ENCODE data around the gene ZNF784.

Gene ZNF784

GRCh38 chr19:55656552-55656951 lies 32.2 kb upstream of the ZNF784 start:
- no peak for DNase-seq (ENCODE audit: low read depth)

DNA sequence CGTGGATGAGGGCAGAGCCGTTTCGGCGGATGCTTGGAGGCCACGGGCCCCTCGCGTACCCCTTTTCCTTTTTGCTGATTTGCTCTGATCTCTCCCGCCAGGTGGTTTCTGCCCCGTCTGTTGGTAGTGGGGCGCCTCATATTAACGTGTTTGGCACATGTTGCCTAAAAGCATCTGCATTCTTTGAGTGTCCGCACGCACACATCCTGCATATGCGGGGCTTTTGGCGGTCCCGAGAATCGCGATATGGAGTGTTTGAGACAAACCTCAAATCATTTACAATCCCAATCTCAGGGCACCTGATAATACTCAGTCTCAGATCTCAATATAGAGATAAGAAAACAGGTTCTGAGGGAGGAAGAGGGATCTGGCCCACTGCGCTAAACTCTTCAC lies 31.3 kb upstream of the ZNF784 start:
- DNase-seq (ENCODE audit: low read depth), result no peak

GRCh38 chr19:55654868-55655647 lies 30.7 kb upstream of the ZNF784 start, which contains the start of gene U2AF2:
U2AF2 (plus strand) TSS chr19:55655035; CDS start chr19:55655105, 70 bp downstream.
- DNase-seq (ENCODE audit: low read depth), result peak; percentile 92

- peak; percentile 97 for DNase-seq (ENCODE audit: low read depth)
These were observed 30.0 kb upstream of the ZNF784 start for GRCh38 chr19:55654323-55654867.

DNA sequence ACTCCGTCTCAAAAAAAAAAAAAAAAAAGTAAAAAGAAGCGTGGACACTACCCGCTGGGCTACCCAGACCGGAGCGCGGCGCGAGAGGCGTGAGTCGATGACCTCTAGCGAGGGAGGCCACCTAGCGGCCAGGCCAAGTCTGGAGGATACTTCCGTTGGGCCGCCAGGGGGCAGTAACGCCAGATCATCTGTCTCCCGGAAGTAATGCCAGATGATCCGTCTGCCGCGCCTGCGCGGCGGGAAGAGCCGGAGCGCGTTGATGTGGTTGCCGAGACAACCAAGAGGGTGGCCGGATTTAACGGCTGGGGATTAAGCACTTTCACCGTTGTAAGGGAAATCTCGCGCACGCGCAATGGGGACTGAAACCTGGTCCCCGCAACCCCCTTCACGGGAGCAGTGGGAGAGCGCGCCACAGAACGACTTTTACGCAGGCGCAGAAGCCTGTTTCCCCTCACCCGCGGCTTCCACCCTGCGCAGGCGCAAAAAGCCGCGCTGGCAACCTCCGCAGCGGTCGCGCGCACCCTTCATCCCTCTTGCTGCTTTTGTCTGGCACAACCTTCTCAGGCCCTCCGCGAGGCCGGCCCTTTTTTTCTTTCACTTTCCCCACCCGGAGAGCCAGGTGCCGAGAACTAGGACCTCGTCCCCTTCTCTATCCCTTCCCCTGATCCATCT lies 29.4 kb upstream of the ZNF784 start:
- peak; percentile 100 for DNase-seq (ENCODE audit: low read depth)

GRCh38 chr19:55652311-55653128 lies 28.2 kb upstream of the ZNF784 start:
- DNase-seq (ENCODE audit: low read depth), result no peak

GRCh38 chr19:55651236-55651635 lies 26.9 kb upstream of the ZNF784 start:
- no peak for DNase-seq (ENCODE audit: low read depth)

- no peak for DNase-seq (ENCODE audit: low read depth)
These were observed 26.4 kb upstream of the ZNF784 start for GRCh38 chr19:55650602-55651230.

GRCh38 chr19:55650126-55650557 lies 25.8 kb upstream of the ZNF784 start:
- no peak for DNase-seq (ENCODE audit: low read depth)

- no peak for DNase-seq (ENCODE audit: low read depth)
These were observed 25.1 kb upstream of the ZNF784 start for GRCh38 chr19:55649268-55650125.

DNA sequence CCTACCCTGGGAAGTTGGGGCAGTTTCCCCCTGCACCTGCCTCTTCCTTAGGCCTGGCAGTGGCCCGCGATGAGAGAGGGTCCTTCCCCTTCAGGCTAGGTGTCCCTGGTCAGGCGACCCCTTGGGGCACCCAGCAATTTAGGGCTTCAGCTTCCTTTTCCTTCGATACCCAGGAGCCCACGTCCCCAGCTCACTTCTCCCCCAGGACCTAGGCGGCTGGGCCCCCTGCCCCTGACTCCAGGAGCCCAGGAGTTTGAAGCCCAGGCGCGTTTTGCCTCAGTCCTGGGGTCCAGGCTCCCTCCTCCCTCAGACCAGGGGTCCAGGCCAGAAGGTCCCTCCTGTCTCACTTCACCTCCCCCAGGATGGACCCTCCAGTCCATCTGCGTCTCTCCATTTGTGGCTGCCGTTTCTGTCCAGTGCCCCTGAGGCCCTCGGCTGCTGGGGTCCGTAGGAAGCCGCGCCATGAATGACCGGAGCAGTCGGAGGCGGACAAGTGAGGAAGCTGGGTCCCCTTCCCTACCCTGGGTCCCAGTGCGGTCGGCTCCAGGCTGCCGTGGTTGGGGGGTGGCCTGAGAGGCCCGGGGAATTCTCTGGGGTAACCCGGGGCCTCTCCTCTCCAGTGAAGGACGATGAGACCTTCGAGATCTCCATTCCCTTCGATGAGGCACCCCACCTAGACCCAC lies 24.4 kb upstream of the ZNF784 start:
- DNase-seq (ENCODE audit: low read depth), result no peak

- no peak for DNase-seq (ENCODE audit: low read depth)
These were observed 23.6 kb upstream of the ZNF784 start, which contains the start of gene CCDC106 for GRCh38 chr19:55647732-55648584. CCDC106 (plus strand) TSS chr19:55648212; CDS start chr19:55649047, 835 bp downstream.

DNA sequence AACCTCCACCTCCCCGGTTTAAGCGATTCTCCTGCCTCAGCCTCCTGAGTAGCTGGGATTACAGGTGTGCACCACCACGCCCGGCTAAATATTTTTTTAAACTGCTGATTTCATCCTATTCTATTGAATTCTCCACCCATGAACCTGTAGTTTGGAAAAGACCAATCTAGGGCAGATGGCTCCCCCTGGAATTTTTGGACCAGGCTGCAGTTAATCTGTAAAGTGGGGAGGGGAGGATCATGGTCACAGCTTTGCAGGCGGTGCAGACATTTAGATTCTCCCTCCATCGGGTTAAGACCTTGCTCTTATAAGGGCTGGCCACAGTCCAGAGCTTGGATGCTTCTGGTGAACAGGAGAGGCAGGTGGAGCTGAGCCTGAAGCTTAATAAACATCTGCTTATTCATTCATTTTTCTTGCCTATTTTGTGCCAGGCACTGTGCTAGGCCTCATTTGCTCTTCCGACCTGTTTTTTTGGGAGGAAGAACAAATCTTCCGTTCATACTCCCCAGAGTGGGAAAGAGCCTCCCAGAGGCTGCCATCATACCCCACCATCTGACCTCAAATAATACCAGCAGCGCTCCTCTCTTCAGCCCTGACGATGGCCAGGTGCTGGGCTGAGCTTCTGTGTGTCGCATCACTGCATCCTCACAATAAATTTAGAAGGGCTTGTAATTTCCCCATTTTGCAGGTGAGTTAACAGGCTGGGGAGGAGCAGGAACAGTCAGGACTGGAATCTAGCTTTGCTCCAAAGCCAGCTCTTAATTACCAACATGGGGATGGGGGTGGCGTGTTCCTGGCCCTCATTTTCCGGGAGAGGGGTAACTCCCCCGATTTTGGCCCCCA lies 22.7 kb upstream of the ZNF784 start:
- no peak for DNase-seq (ENCODE audit: low read depth)

- no peak for DNase-seq (ENCODE audit: low read depth)
These were observed 21.1 kb upstream of the ZNF784 start for GRCh38 chr19:55645512-55645881.

GRCh38 chr19:55644842-55645511 lies 20.6 kb upstream of the ZNF784 start:
- no peak for DNase-seq (ENCODE audit: low read depth)

DNA sequence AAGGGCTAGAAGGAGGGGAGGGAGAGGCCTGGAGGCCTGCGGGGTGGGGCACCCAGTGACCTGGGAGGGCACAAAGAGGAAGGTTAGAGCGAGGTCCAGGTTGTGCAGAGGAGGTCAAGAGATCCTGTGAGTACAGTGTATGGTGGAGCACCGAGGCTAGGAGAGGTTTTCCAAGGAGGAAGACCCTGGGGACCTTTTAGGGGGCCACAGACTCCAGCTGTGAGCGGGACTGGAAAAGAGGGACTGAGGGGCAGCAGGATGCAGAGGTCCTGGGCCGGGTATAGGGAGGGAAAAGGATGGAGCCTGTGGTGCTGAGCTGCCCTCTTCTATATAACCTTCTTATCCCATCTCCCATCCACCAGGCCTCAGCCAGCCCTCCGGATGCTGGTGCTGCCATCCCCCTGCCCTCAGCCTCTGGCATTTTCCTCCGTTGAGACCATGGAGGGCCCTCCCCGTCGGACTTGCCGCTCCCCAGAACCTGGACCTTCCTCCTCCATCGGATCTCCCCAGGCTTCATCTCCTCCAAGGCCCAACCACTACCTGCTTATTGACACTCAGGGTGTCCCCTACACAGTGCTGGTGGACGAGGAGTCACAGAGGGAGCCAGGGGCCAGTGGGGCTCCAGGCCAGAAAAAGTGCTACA lies 19.9 kb upstream of the ZNF784 start:
- DNase-seq (ENCODE audit: low read depth), result no peak

- no peak for DNase-seq (ENCODE audit: low read depth)
These were observed 19.5 kb upstream of the ZNF784 start for GRCh38 chr19:55643887-55644176.

Data from stimulated activated CD8-positive, alpha-beta memory T cell treated with anti-CD3 and anti-CD28 coated beads, Interleukin-12 subunit alpha, Interleukin-12 subunit beta, amount 100 ng/mL, for 1 hour (primary cell).